ENCODE results near the gene HIC1.

The HIC1 gene

GRCh38 chr17:2106308-2106955 lies 51.5 kb downstream of the HIC1 start:
- TF ChIP-seq CTCF (conservative IDR thresholded peaks at IDR 0.05): no peak
- H3K27ac ChIP-seq: no peak overlapping the region

- no peak overlapping the region for H3K27ac ChIP-seq
- TF ChIP-seq ZFX (IDR thresholded peaks at IDR 0.05) (no peak), CTCF (conservative IDR thresholded peaks at IDR 0.05) (no peak)
These were observed 52.1 kb downstream of the HIC1 start for GRCh38 chr17:2107050-2107449.

GRCh38 chr17:2107506-2107905 lies 52.6 kb downstream of the HIC1 start:
- TF ChIP-seq ZFX (IDR thresholded peaks at IDR 0.05) (no peak), CTCF (conservative IDR thresholded peaks at IDR 0.05) (no peak)
- no peak overlapping the region for H3K27ac ChIP-seq

- TF ChIP-seq ZFX (IDR thresholded peaks at IDR 0.05) (no peak), CTCF (conservative IDR thresholded peaks at IDR 0.05) (no peak)
- H3K27ac ChIP-seq: no peak overlapping the region
These were observed 53.3 kb downstream of the HIC1 start for GRCh38 chr17:2108170-2108569.

GRCh38 chr17:2110436-2110835 lies 55.5 kb downstream of the HIC1 start:
- no peak for TF ChIP-seq ZFX (IDR thresholded peaks at IDR 0.05)
- TF ChIP-seq CTCF (conservative IDR thresholded peaks at IDR 0.05): no peak
- H3K27ac ChIP-seq: peak overlapping the region; percentile 69; the same call in 1 of the 2 replicates

- TF ChIP-seq ZFX (IDR thresholded peaks at IDR 0.05) (no peak), CTCF (conservative IDR thresholded peaks at IDR 0.05) (no peak)
These were observed 56.8 kb downstream of the HIC1 start for GRCh38 chr17:2111691-2112090.

More at GRCh38 chr17:2111691-2112090, 56.8 kb downstream of the HIC1 start:
- H3K27ac ChIP-seq: peak overlapping the region; percentile 69
